ENCODE results near the gene PLCH1.
"Not testable (repeated sequence)": the region's sequence is repeated elsewhere in the genome, so short reads cannot be mapped to it uniquely, and the experiment has no call there.

The PLCH1 gene

GRCh38 chr3:155638461-155638860 lies 106.4 kb downstream of the PLCH1 start:
- H3K27me3 ChIP-seq (ENCODE audit: insufficient read depth, low read length); H3K4me3 ChIP-seq (ENCODE audit: low read length); H3K9me3 ChIP-seq (ENCODE audit: insufficient read depth, low read depth, low read length); H3K9ac ChIP-seq (ENCODE audit: low read depth, low read length); H3K36me3 ChIP-seq (ENCODE audit: insufficient read depth, low read length); H3K27ac ChIP-seq (ENCODE audit: low read depth, low read length): not testable (repeated sequence)
- peaks cover 22% of the 10 kb centered on the region for H3K4me1 ChIP-seq (ENCODE audit: insufficient read depth, low read length)

- no peak overlapping the region for H3K4me3 ChIP-seq (ENCODE audit: low read length)
- no peaks in the 10 kb centered on the region for H3K9me3 ChIP-seq (ENCODE audit: insufficient read depth, low read depth, low read length)
- WGBS = 96% methylated on average over 2 of the region's 2 CpGs
- H3K9ac ChIP-seq (ENCODE audit: low read depth, low read length) = no peak overlapping the region
- H3K27ac ChIP-seq (ENCODE audit: low read depth, low read length) = no peak overlapping the region
- peaks cover 21% of the 10 kb centered on the region for H3K4me1 ChIP-seq (ENCODE audit: insufficient read depth, low read length)
- H3K27me3 ChIP-seq (ENCODE audit: insufficient read depth, low read length) = no peaks in the 10 kb centered on the region
- H3K36me3 ChIP-seq (ENCODE audit: insufficient read depth, low read length) = no peaks in the 10 kb centered on the region
These were observed 107.3 kb downstream of the PLCH1 start for GRCh38 chr3:155637567-155637966.

- no peaks in the 10 kb centered on the region for H3K9me3 ChIP-seq (ENCODE audit: insufficient read depth, low read depth, low read length)
- no peak overlapping the region for H3K9ac ChIP-seq (ENCODE audit: low read depth, low read length)
- H3K4me3 ChIP-seq (ENCODE audit: low read length) = no peak overlapping the region
- no peak overlapping the region for H3K27ac ChIP-seq (ENCODE audit: low read depth, low read length)
- WGBS = 91% methylated on average over 1 of the region's 1 CpG
- no peaks in the 10 kb centered on the region for H3K36me3 ChIP-seq (ENCODE audit: insufficient read depth, low read length)
- peaks cover 14% of the 10 kb centered on the region for H3K4me1 ChIP-seq (ENCODE audit: insufficient read depth, low read length)
- H3K27me3 ChIP-seq (ENCODE audit: insufficient read depth, low read length) = no peaks in the 10 kb centered on the region
These were observed 109.8 kb downstream of the PLCH1 start for GRCh38 chr3:155635056-155635455.

GRCh38 chr3:155634121-155634719 lies 110.7 kb downstream of the PLCH1 start:
- Histone ChIP-seq H3K27me3 (ENCODE audit: insufficient read depth, low read length) (no peaks in the 10 kb centered on the region), H3K9me3 (ENCODE audit: insufficient read depth, low read depth, low read length) (no peaks in the 10 kb centered on the region), H3K27ac (ENCODE audit: low read depth, low read length) (no peak overlapping the region), H3K4me1 (ENCODE audit: insufficient read depth, low read length) (peaks cover 14% of the 10 kb centered on the region), H3K9ac (ENCODE audit: low read depth, low read length) (no peak overlapping the region), H3K4me3 (ENCODE audit: low read length) (no peak overlapping the region), H3K36me3 (ENCODE audit: insufficient read depth, low read length) (no peaks in the 10 kb centered on the region)
- 93% methylated on average over 3 of the region's 3 CpGs for WGBS

GRCh38 chr3:155631323-155632019 lies 113.4 kb downstream of the PLCH1 start:
- H3K4me1 ChIP-seq (ENCODE audit: insufficient read depth, low read length) = peaks cover 21% of the 10 kb centered on the region
- H3K9me3 ChIP-seq (ENCODE audit: insufficient read depth, low read depth, low read length) = no peaks in the 10 kb centered on the region
- H3K27ac ChIP-seq (ENCODE audit: low read depth, low read length) = no peak overlapping the region
- H3K36me3 ChIP-seq (ENCODE audit: insufficient read depth, low read length) = no peaks in the 10 kb centered on the region
- H3K9ac ChIP-seq (ENCODE audit: low read depth, low read length) = no peak overlapping the region
- no peak overlapping the region for H3K4me3 ChIP-seq (ENCODE audit: low read length)
- no peaks in the 10 kb centered on the region for H3K27me3 ChIP-seq (ENCODE audit: insufficient read depth, low read length)
- 94% methylated on average over 7 of the region's 7 CpGs for WGBS

- peaks cover 21% of the 10 kb centered on the region for H3K4me1 ChIP-seq (ENCODE audit: insufficient read depth, low read length)
- H3K27me3 ChIP-seq (ENCODE audit: insufficient read depth, low read length) = no peaks in the 10 kb centered on the region
- no peak overlapping the region for H3K9ac ChIP-seq (ENCODE audit: low read depth, low read length)
- H3K4me3 ChIP-seq (ENCODE audit: low read length) = no peak overlapping the region
- no peaks in the 10 kb centered on the region for H3K9me3 ChIP-seq (ENCODE audit: insufficient read depth, low read depth, low read length)
- no peaks in the 10 kb centered on the region for H3K36me3 ChIP-seq (ENCODE audit: insufficient read depth, low read length)
- WGBS = 71% methylated on average over 5 of the region's 5 CpGs
- H3K27ac ChIP-seq (ENCODE audit: low read depth, low read length) = 0 out of 2 replicates have a peak overlapping the region, but pooled peaks have one; percentile 13
These were observed 115.3 kb downstream of the PLCH1 start for GRCh38 chr3:155629556-155629955.

- Histone ChIP-seq H3K4me1 (ENCODE audit: insufficient read depth, low read length) (peaks cover 21% of the 10 kb centered on the region), H3K9me3 (ENCODE audit: insufficient read depth, low read depth, low read length) (no peaks in the 10 kb centered on the region), H3K27me3 (ENCODE audit: insufficient read depth, low read length) (no peaks in the 10 kb centered on the region), H3K36me3 (ENCODE audit: insufficient read depth, low read length) (no peaks in the 10 kb centered on the region), H3K9ac (ENCODE audit: low read depth, low read length) (no peak overlapping the region), H3K27ac (ENCODE audit: low read depth, low read length) (no peak overlapping the region), H3K4me3 (ENCODE audit: low read length) (no peak overlapping the region)
- 89% methylated on average over 3 of the region's 4 CpGs for WGBS
These were observed 115.8 kb downstream of the PLCH1 start for GRCh38 chr3:155629056-155629455.

GRCh38 chr3:155622647-155623046 lies 122.2 kb downstream of the PLCH1 start:
- not testable (repeated sequence) for H3K27ac ChIP-seq (ENCODE audit: low read depth, low read length); H3K36me3 ChIP-seq (ENCODE audit: insufficient read depth, low read length); H3K27me3 ChIP-seq (ENCODE audit: insufficient read depth, low read length); H3K9ac ChIP-seq (ENCODE audit: low read depth, low read length); H3K4me3 ChIP-seq (ENCODE audit: low read length); H3K9me3 ChIP-seq (ENCODE audit: insufficient read depth, low read depth, low read length)
- 80% methylated on average over 3 of the region's 3 CpGs for WGBS
- H3K4me1 ChIP-seq (ENCODE audit: insufficient read depth, low read length) = peaks cover 27% of the 10 kb centered on the region

GRCh38 chr3:155620552-155620951 lies 124.3 kb downstream of the PLCH1 start:
- WGBS = 64% methylated on average over 5 of the region's 5 CpGs
- peaks cover 27% of the 10 kb centered on the region for H3K4me1 ChIP-seq (ENCODE audit: insufficient read depth, low read length)
- not testable (repeated sequence) for H3K4me3 ChIP-seq (ENCODE audit: low read length)

GRCh38 chr3:155619118-155619915 lies 125.6 kb downstream of the PLCH1 start:
- H3K36me3 ChIP-seq (ENCODE audit: insufficient read depth, low read length) = peaks cover 5% of the 10 kb centered on the region; the same call in 1 of the 2 replicates
- peak overlapping the region; percentile 88 for H3K27ac ChIP-seq (ENCODE audit: low read depth, low read length)

More at GRCh38 chr3:155620552-155620951, 124.3 kb downstream of the PLCH1 start:
- peaks cover 26% of the 10 kb centered on the region for H3K9me3 ChIP-seq (ENCODE audit: insufficient read depth, low read depth, low read length)
- H3K36me3 ChIP-seq (ENCODE audit: insufficient read depth, low read length); H3K27me3 ChIP-seq (ENCODE audit: insufficient read depth, low read length); H3K27ac ChIP-seq (ENCODE audit: low read depth, low read length); H3K9ac ChIP-seq (ENCODE audit: low read depth, low read length): not testable (repeated sequence)

GRCh38 chr3:155618543-155618942 lies 126.3 kb downstream of the PLCH1 start:
- H3K36me3 ChIP-seq (ENCODE audit: insufficient read depth, low read length) = peaks cover 5% of the 10 kb centered on the region; the same call in 1 of the 2 replicates
- H3K9ac ChIP-seq (ENCODE audit: low read depth, low read length) = peak overlapping the region; percentile 26; the same call in 1 of the 2 replicates
- peak overlapping the region; percentile 88 for H3K27ac ChIP-seq (ENCODE audit: low read depth, low read length)
- peaks cover 27% of the 10 kb centered on the region for H3K4me1 ChIP-seq (ENCODE audit: insufficient read depth, low read length)
- no peak overlapping the region for H3K4me3 ChIP-seq (ENCODE audit: low read length)
- peaks cover 39% of the 10 kb centered on the region for H3K9me3 ChIP-seq (ENCODE audit: insufficient read depth, low read depth, low read length)
- no peaks in the 10 kb centered on the region for H3K27me3 ChIP-seq (ENCODE audit: insufficient read depth, low read length)

More at GRCh38 chr3:155619118-155619915, 125.6 kb downstream of the PLCH1 start:
- H3K4me3 ChIP-seq (ENCODE audit: low read length) = no peak overlapping the region
- H3K9me3 ChIP-seq (ENCODE audit: insufficient read depth, low read depth, low read length) = peaks cover 39% of the 10 kb centered on the region
- peaks cover 27% of the 10 kb centered on the region for H3K4me1 ChIP-seq (ENCODE audit: insufficient read depth, low read length)
- H3K9ac ChIP-seq (ENCODE audit: low read depth, low read length) = peak overlapping the region; percentile 26; the same call in 1 of the 2 replicates
- no peaks in the 10 kb centered on the region for H3K27me3 ChIP-seq (ENCODE audit: insufficient read depth, low read length)
